Kidney epithelial cell (primary cell): ENCODE data around the gene GPC3. TPM values are rescaled to one million over a fixed set of nuclear protein-coding genes. Genes with fewer than 3 reads are reported as not detected.

Source experiments
- DNase-seq: peaks from one replicate; pipeline ENCODE4 v3.0.0-alpha.2; 2010; ENCODE audit warnings: low read depth
- H3K27me3 ChIP-seq: 2 replicates; pipeline ENCODE4 v1.6.0; 2011; ENCODE audit warnings: low read length; ENCODE audit not compliant: control insufficient read depth, insufficient read depth
- H3K36me3 ChIP-seq: 2 replicates; pipeline ENCODE4 v1.5.1; 2011; ENCODE audit warnings: low read length; ENCODE audit not compliant: control insufficient read depth, insufficient read depth
- H3K4me3 ChIP-seq: 2 replicates; pipeline ENCODE4 v1.5.1; 2011; ENCODE audit warnings: low read depth, mild to moderate bottlenecking, control low read depth, low read length
- CTCF ChIP-seq: IDR thresholded peaks from 2 replicates; pipeline ENCODE4 v1.5.1; 2011; ENCODE audit warnings: mild to moderate bottlenecking, moderate library complexity, low read length, control low read depth, inconsistent platforms; ENCODE audit not compliant: insufficient read depth, poor library complexity, severe bottlenecking
- total RNA-seq: library from RNA; depleted of rRNA; stranded (reverse); fragments of >200 nt; gene quantifications from 2 replicates; pipeline ENCODE4 v1.2.3, GENCODE V29; 2015

Gene GPC3
- total RNA-seq, 1 donor from 2014 or later, result 14.5 TPM

DNA sequence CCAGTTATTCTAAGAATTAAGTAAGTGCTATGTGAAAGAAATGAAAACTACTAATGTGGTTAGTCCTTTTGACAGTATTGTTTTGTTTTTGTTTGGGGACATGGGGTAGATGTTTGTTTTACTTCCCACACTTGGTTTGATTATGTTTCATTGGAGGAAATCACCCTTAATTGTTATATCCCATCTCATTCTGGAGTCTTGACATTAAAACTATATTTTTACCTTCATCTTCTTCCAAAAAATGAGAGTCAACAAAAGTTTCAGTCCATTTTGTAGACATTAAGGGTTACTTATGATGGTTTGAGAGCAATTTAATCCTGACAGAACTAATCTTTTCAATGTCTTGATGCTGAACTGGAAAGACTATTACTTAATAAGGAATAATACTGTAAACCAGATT is 108.7 kb downstream of the GPC3 start:
- no peak for TF ChIP-seq CTCF
- Histone ChIP-seq H3K27me3 (no peaks in the 10 kb centered on the region), H3K36me3 (no peaks in the 10 kb centered on the region), H3K4me3 (no peak overlapping the region)
- no peak for DNase-seq

GRCh38 chrX:133869270-133869669 is 116.1 kb downstream of the GPC3 start:
- TF ChIP-seq CTCF, result no peak
- H3K36me3 ChIP-seq, result no peaks in the 10 kb centered on the region
- H3K4me3 ChIP-seq, result no peak overlapping the region
- no peaks in the 10 kb centered on the region for H3K27me3 ChIP-seq
- no peak for DNase-seq

DNA sequence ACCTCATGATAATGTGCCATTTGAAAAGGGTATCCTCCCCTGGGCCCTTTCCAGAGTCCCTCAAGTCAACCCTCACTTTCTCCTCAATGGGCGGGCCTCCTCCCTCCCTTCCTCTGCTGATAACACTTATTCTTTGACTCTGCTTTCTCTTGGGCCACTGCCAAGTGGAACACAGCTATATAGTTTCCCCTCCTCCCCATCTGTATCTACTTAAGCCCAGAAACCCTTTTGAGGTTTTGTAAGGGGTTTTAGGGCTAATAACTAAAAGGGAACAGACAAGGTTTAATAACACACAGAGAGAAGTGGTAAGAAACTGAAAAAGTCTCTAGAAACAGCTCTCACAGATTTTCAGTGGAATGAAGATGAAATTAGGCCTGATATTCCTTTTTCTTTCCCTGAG is 116.7 kb downstream of the GPC3 start:
- TF ChIP-seq CTCF, result no peak
- Histone ChIP-seq H3K27me3 (no peaks in the 10 kb centered on the region), H3K4me3 (no peak overlapping the region), H3K36me3 (no peaks in the 10 kb centered on the region)
- DNase-seq, result no peak

GRCh38 chrX:133868250-133868649 is 117.1 kb downstream of the GPC3 start:
- no peaks in the 10 kb centered on the region for H3K27me3 ChIP-seq
- DNase-seq, result no peak
- no peak for TF ChIP-seq CTCF
- no peaks in the 10 kb centered on the region for H3K36me3 ChIP-seq
- H3K4me3 ChIP-seq, result no peak overlapping the region

DNA sequence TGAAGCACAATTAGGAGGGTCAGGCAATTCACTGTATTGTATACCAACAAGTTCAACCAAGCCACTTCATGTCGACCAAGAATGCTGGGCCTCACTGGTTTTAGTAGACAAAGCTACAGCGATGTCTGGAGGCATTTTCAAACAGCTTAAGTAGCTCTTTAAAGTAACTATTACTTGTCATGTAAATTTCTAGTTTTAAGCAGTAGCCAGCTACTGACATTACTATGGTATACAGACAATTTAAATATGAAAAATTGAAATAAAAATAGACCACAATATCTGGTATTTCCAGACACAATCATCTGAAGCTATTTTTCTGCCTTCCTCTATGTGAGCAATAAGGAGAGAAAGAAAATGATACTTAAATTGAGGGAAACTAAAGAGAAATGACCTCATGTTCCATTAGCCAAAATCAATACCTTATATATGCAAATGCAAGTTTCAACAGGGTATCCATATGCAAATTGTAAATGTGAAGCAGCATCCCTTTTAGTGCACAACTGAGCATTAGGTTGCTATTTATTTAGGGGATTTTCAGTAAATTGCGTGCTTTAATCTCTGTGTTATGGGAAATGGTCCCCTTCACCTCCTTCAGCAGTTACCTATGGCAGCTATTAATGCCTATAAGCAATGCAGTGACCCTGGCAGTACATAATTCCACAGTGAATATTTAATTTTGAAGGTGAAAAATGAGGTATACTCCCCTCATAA is 119.5 kb downstream of the GPC3 start:
- Histone ChIP-seq H3K27me3 (no peaks in the 10 kb centered on the region), H3K4me3 (no peak overlapping the region), H3K36me3 (no peaks in the 10 kb centered on the region)
- no peak for DNase-seq
- no peak for TF ChIP-seq CTCF

DNA sequence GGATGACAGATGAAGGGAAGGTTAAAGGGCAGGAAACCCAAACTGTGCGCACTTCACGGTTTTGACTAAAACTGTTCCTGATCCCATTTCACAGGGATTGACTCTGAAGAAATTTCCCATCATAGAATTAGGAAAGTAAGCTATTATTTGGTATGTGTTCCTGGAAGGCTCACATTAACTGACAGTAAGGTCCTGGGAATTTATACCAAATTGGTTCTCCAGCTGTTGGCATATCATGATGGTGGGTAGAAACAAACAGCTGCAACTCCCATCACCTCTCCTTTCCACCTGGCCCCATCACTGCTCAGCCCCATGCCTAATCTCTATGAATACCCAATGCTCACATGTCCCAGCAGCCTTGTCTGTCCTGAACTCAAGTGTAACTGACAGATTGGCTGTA is 121.2 kb downstream of the GPC3 start:
- H3K36me3 ChIP-seq, result no peaks in the 10 kb centered on the region
- DNase-seq, result no peak
- H3K27me3 ChIP-seq, result no peaks in the 10 kb centered on the region
- no peak overlapping the region for H3K4me3 ChIP-seq
- no peak for TF ChIP-seq CTCF
